22Rv1 (cell line): Measurements from ENCODE around the gene PARVG.

Experiments
- CTCF ChIP-seq: fragments of 450-650 bp; IDR thresholded peaks from 2 replicates; pipeline ENCODE4 v1.5.1; 2017; ENCODE audit warnings: mild to moderate bottlenecking
- ZFX ChIP-seq: fragments of 450-650 bp; IDR thresholded peaks from 2 replicates; pipeline ENCODE4 v1.6.1; 2017; ENCODE audit warnings: antibody characterized with exemption, borderline replicate concordance

DNA sequence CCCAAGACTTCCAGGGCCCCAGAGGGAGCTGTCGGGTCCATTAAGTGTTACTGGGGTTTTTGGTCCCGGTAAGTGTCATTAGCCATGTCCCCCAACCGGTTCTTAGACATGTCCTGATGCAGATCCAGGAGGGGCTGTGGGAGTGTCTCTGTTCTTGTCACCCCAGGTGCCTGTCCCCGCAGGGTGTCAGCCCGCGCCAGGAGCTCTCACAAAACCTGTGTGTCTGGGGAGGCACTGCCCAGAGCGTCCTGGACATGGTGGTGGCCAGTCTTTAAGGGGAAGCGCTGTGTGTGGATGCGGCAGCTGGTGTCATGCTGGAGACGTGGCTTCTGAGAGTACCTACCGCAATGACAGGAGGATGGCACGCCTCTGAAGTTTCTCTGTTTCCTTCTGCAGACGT is 12.5 kb upstream of the PARVG start:
- TF ChIP-seq CTCF = no peak
- TF ChIP-seq ZFX = no peak
